Lower leg skin (tissue), 4 donors: Measurements from ENCODE around the gene TNIK. TPM values are rescaled to one million over a fixed set of nuclear protein-coding genes. Genes with fewer than 3 reads are reported as not detected.

Experiments
- DNase-seq, 2 donors: peaks; one replicate each; pipeline ENCODE4 v3.0.0-alpha.2; 2019; ENCODE audit warnings: low spot score in 2 of 2
- H3K4me3 ChIP-seq: fragments of 200-600 bp; sonication (generic); 2 replicates; pipeline ENCODE4 v1.5.1; 2017; ENCODE audit warnings: mild to moderate bottlenecking, low read depth; ENCODE audit not compliant: poor library complexity, severe bottlenecking
- CTCF ChIP-seq, 3 donors: fragments of 450-650 bp; IDR thresholded peaks; one replicate each; pipeline ENCODE4 v1.5.1; 2016; ENCODE audit warnings: antibody characterized with exemption in 3 of 3, mild to moderate bottlenecking in 3 of 3, moderate library complexity in 2 of 3
- POLR2A ChIP-seq, 2 donors: fragments of 450-650 bp; IDR thresholded peaks; one replicate each; pipeline ENCODE4 v1.6.1; 2016 to 2017; ENCODE audit warnings: antibody characterized with exemption in 2 of 2, mild to moderate bottlenecking in 1 of 2, moderate library complexity in 1 of 2
- WGBS, 2 donors: methylation state at CpG; one replicate each; pipeline ENCODE4 v1.1.5; 2018; 5-methylcytosine and 5-hydroxymethylcytosine counted together
- intact Hi-C: fragments of 100-400 bp; cut with DNase I; formaldehyde crosslinking; loops from one replicate; pipeline ENCODE4 v1.15.0; 2023; ENCODE audit warnings: low total_unique reads
- total RNA-seq, 4 donors: library from RNA; depleted of rRNA; stranded (reverse); fragments of >200 nt; gene quantifications; one replicate each; pipeline ENCODE4 v1.1.0, GENCODE V29; 2016

The TNIK gene
- total RNA-seq, 4 donors from 2014 or later = 0.72 to 4.7 (median 2.4) TPM

DNA sequence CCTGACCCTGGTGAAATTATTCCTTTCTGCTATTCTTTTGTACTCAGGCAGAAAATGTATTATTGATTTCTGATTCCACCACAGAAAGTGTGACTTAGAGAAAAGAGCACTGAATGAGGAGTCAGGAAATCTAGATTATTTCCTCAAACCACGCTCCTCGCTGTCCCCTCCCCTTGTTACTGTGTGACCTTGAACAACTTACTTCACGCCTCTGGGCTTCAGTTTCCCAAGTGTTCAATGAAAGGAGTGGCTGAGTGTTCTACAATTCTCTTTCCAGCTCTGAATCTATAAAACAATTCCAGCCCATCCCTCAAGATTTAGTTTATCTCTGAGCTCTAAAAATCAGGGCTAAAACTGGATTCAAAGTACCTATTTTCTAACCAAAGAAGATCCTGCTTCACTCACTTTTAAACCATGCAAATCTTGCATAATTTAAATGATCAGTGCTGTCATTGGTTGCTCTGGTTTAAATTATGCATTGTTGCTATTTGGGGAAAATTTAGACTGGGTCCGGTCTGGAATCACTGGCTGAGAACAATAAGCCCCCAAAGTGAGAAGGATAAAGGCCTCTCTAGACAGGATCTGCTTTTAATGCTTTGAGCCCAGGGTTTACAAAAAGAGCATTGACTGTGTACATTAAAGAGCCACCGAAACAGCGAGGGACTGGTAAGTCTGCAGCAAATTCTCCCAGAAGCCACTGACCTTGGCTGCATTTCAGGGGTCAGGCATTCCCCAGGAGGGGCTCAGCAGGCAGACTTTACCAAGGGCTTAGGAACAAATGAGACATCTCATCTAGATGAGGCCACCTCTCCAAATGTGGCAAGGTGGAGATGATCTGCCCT is 3.2 kb downstream of the TNIK start:
- H3K4me3 ChIP-seq = no peak overlapping the region
- intact Hi-C loops = no loop called here
- TF ChIP-seq CTCF (IDR thresholded peaks at IDR 0.05) (no peak), POLR2A (IDR thresholded peaks at IDR 0.05) (no peak)
- no peak for DNase-seq
- 81 to 84% methylated on average over 6 of the region's 6 CpGs for WGBS, 2 donors

DNA sequence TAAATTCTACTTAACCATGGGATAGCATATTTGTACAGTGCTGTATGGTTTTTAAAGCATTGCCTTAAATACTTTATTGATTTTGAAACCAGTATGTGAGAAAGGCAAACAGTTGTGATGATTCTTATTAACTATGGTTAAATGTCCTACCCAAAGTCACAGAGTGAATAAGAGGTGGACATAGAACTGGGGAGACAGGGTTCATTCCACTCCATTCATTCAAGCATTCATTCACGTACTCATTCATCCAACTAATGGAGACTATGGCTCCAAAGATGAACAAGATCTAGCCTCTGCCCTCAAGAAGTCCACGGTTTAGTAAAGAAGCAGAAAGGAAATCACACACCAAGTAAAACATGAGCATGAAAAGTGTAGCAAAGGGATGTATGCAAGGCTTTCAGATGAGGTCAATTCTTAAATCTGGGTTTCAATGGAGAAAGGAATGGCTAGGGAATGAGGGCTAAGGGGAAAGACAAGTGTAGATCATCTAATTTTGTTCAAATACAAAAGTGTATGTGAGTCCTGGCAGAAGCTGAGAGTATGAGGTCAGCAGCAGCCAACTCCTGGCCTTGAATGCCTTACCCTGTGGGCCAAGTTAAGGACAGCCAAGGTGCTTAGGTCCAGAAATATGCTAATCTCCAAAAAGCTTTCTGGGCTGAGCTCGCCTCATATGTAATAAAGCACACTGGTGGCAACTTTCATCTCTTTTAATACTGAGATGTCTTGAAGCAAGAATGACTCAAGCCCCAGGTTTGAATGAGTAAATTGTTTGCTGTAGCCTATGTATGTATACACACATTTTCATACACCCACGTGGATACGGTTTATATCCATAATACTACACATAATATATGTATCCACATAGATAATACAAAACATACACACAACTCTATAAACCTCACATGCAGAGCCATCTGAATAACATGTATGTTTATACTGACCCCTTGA is 4.3 kb downstream of the TNIK start:
- intact Hi-C loops = no loop called here
- TF ChIP-seq CTCF (IDR thresholded peaks at IDR 0.05) = no peak
- TF ChIP-seq POLR2A (IDR thresholded peaks at IDR 0.05) = no peak
- H3K4me3 ChIP-seq = no peak overlapping the region
- DNase-seq = no peak
- WGBS, 2 donors = 40 to 41% methylated on average over 5 of the region's 5 CpGs

GRCh38 chr3:171454041-171454440 is 6.2 kb downstream of the TNIK start:
- intact Hi-C loops = no loop called here
- WGBS, 2 donors = 92 to 95% methylated on average over 8 of the region's 8 CpGs
- no peak for DNase-seq
- no peak for TF ChIP-seq POLR2A (IDR thresholded peaks at IDR 0.05)
- no peak for TF ChIP-seq CTCF (IDR thresholded peaks at IDR 0.05)
- H3K4me3 ChIP-seq = no peak overlapping the region

GRCh38 chr3:171453180-171453886 is 6.9 kb downstream of the TNIK start:
- TF ChIP-seq CTCF (IDR thresholded peaks at IDR 0.05) = no peak
- no peak for TF ChIP-seq POLR2A (IDR thresholded peaks at IDR 0.05)
- no peak for DNase-seq
- intact Hi-C loops = no loop called here
- 63 to 72% methylated on average over 12 of the region's 12 CpGs for WGBS, 2 donors
- no peak overlapping the region for H3K4me3 ChIP-seq

- intact Hi-C loops = no loop called here
Measured at GRCh38 chr3:171452328-171452727, 7.9 kb downstream of the TNIK start.

More at GRCh38 chr3:171452328-171452727, 7.9 kb downstream of the TNIK start:
- TF ChIP-seq POLR2A (IDR thresholded peaks at IDR 0.05) (no peak), CTCF (IDR thresholded peaks at IDR 0.05) (no peak)
- no peak overlapping the region for H3K4me3 ChIP-seq
- 80 to 81% methylated on average over 5 of the region's 5 CpGs for WGBS, 2 donors
- DNase-seq = no peak
